SK-N-SH (cell line): ENCODE results near the gene TRIM28. TPM values are rescaled to one million over a fixed set of nuclear protein-coding genes. Genes with fewer than 3 reads are reported as not detected.

Source experiments
- CTCF ChIA-PET: fragments of 300-600, 350-600 bp; formaldehyde crosslinking; extraction: SDS; loops from one replicate; lab custom pipeline; 2021; lab: Yijun Ruan, JAX
- POLR2A ChIA-PET: fragments of 350-600 bp; sonication (Branson Sonifier 250); formaldehyde crosslinking; extraction: SDS; loops from one replicate; lab custom pipeline; 2020; ENCODE audit warnings: antibody characterized with exemption, inconsistent platforms; lab: Yijun Ruan, JAX
- DNase-seq: peaks from one replicate; pipeline ENCODE4 v3.0.0; 2012
- H2AFZ ChIP-seq: fragments of 200-600 bp; sonication (generic); 2 replicates; pipeline ENCODE4 v1.8.1; 2016; ENCODE audit warnings: antibody characterized with exemption, mild to moderate bottlenecking, low read depth
- H3F3A ChIP-seq: fragments of 200-600 bp; sonication (generic); replicated peaks from 2 replicates; pipeline ENCODE3; 2016; ENCODE audit warnings: antibody characterized with exemption, mild to moderate bottlenecking; ENCODE audit not compliant: insufficient read depth
- H3K27ac ChIP-seq, 2 experiments: fragments of 200-500 bp in 1 of 2; fragments of 200-600 bp in 1 of 2; sonication (Bioruptor generic) in 1 of 2; sonication (generic), shearing (Covaris generic) in 1 of 2; 2 replicates each; pipeline versions ENCODE4 v1.5.1 to v1.6.1; 2014 to 2016; ENCODE audit warnings: low read depth in 2 of 2, inconsistent platforms in 1 of 2, low read length in 1 of 2, mild to moderate bottlenecking in 1 of 2, mixed read lengths in 1 of 2
- H3K27me3 ChIP-seq: fragments of 200-600 bp; sonication (generic), shearing (Covaris generic); 2 replicates; pipeline ENCODE4 v1.6.1; 2016; ENCODE audit warnings: mixed run types; ENCODE audit not compliant: insufficient read depth
- H3K36me3 ChIP-seq, 2 experiments: fragments of 200-500 bp in 1 of 2; fragments of 200-600 bp in 1 of 2; sonication (Bioruptor generic) in 1 of 2; sonication (generic) in 1 of 2; replicated peaks in 1 of 2; 2 replicates each; pipeline versions ENCODE3 to v1.5.1; 2014 to 2016; ENCODE audit warnings: low read length in 1 of 2, mild to moderate bottlenecking in 1 of 2; ENCODE audit not compliant: insufficient read depth in 2 of 2, control insufficient read depth in 1 of 2
- H3K4me1 ChIP-seq, 2 experiments: fragments of 200-500 bp in 1 of 2; fragments of 200-600 bp in 1 of 2; sonication (Bioruptor generic) in 1 of 2; sonication (generic), shearing (Covaris generic) in 1 of 2; 2 replicates each; pipeline versions ENCODE4 v1.5.1 to v1.6.1; 2014 to 2016; ENCODE audit warnings: low read depth in 1 of 2, low read length in 1 of 2, mixed run types in 1 of 2; ENCODE audit not compliant: insufficient read depth in 2 of 2, control insufficient read depth in 1 of 2
- H3K4me2 ChIP-seq: fragments of 200-600 bp; sonication (generic), shearing (Covaris generic); 2 replicates; pipeline ENCODE4 v1.6.1; 2017; ENCODE audit warnings: mixed run types
- H3K4me3 ChIP-seq, 2 experiments: fragments of 200-500 bp in 1 of 2; fragments of 200-600 bp in 1 of 2; sonication (Bioruptor generic) in 1 of 2; sonication (generic), shearing (Covaris generic) in 1 of 2; 2 replicates each; pipeline versions ENCODE4 v1.5.1 to v1.8.1; 2014 to 2016; ENCODE audit warnings: low read depth in 2 of 2, inconsistent platforms in 1 of 2, low read length in 1 of 2, mild to moderate bottlenecking in 1 of 2, mixed read lengths in 1 of 2, moderate library complexity in 1 of 2
- H3K79me2 ChIP-seq: fragments of 200-600 bp; sonication (generic); 2 replicates; pipeline ENCODE4 v1.8.1; 2017; ENCODE audit warnings: mild to moderate bottlenecking; ENCODE audit not compliant: insufficient read depth
- H3K9ac ChIP-seq: fragments of 200-600 bp; sonication (generic); 2 replicates; pipeline ENCODE4 v1.6.1; 2017; ENCODE audit warnings: mixed run types
- H3K9me2 ChIP-seq: fragments of 200-600 bp; sonication (generic); 2 replicates; pipeline ENCODE4 v1.6.1; 2017; ENCODE audit warnings: mixed run types
- H3K9me3 ChIP-seq: fragments of 200-600 bp; sonication (generic); 2 replicates; pipeline ENCODE4 v1.6.1; 2017; ENCODE audit warnings: mixed run types, mild to moderate bottlenecking, moderate library complexity
- H4K20me1 ChIP-seq: fragments of 200-600 bp; sonication (generic); 2 replicates; pipeline ENCODE4 v1.6.1; 2017; ENCODE audit warnings: mild to moderate bottlenecking, mixed run types; ENCODE audit not compliant: insufficient read depth
- CHD2 ChIP-seq: fragments of 150-350 bp; IDR thresholded peaks from 2 replicates; pipeline ENCODE4 v1.6.1; 2018; ENCODE audit warnings: low read length; ENCODE audit not compliant: partially characterized antibody
- ELF1 ChIP-seq: IDR thresholded peaks from 2 replicates; pipeline ENCODE4 v1.4.0; 2012
- EP300 ChIP-seq, 2 experiments: IDR thresholded peaks; 2 replicates each; pipeline versions ENCODE4 v1.4.0 to v1.6.1; 2012; ENCODE audit warnings: borderline replicate concordance in 1 of 2, low read depth in 1 of 2, low read length in 1 of 2
- EZH2phosphoT487 ChIP-seq: fragments of 200-600 bp; sonication (generic); IDR thresholded peaks from 2 replicates; pipeline ENCODE4 v1.6.1; 2017; ENCODE audit warnings: low read depth, mixed run types, mild to moderate bottlenecking, antibody characterized with exemption, moderate library complexity, borderline replicate concordance
- FOSL2 ChIP-seq: IDR thresholded peaks from 2 replicates; pipeline ENCODE4 v1.4.0; 2012; ENCODE audit warnings: low read depth, mild to moderate bottlenecking, moderate library complexity, borderline replicate concordance
- FOXJ3 ChIP-seq: sonication (generic); formaldehyde crosslinking; IDR thresholded peaks from 2 replicates; pipeline ENCODE4 v1.5.1; 2020; ENCODE audit warnings: mild to moderate bottlenecking, missing genetic modification reagents
- FOXM1 ChIP-seq: IDR thresholded peaks from 2 replicates; pipeline ENCODE4 v1.4.0; 2012; ENCODE audit warnings: low read depth, mild to moderate bottlenecking
- GABPA ChIP-seq: IDR thresholded peaks from 2 replicates; pipeline ENCODE4 v1.4.0; 2012; ENCODE audit warnings: low read depth, mild to moderate bottlenecking
- JUND ChIP-seq: IDR thresholded peaks from 2 replicates; pipeline ENCODE4 v1.4.0; 2012
- NRF1 ChIP-seq: IDR thresholded peaks from 2 replicates; pipeline ENCODE4 v1.6.1; 2012; ENCODE audit warnings: low read depth, mild to moderate bottlenecking, low read length
- POLR2AphosphoS5 ChIP-seq: IDR thresholded peaks from 2 replicates; pipeline ENCODE4 v1.6.1; 2012; ENCODE audit warnings: low read depth, low read length
- RAD21 ChIP-seq: IDR thresholded peaks from 2 replicates; pipeline ENCODE4 v1.6.1; 2012; ENCODE audit warnings: mild to moderate bottlenecking, low read length
- RCOR1 ChIP-seq: fragments of 150-350 bp; IDR thresholded peaks from 2 replicates; pipeline ENCODE4 v1.6.1; 2017; ENCODE audit warnings: antibody characterized with exemption, low read length
- RFX5 ChIP-seq: IDR thresholded peaks from 2 replicates; pipeline ENCODE4 v1.6.1; 2012; ENCODE audit warnings: mild to moderate bottlenecking, improper control_type of control experiment, low read length
- SMC3 ChIP-seq: IDR thresholded peaks from 2 replicates; pipeline ENCODE4 v1.6.1; 2012; ENCODE audit warnings: low read depth, low read length, improper control_type of control experiment
- TAF1 ChIP-seq: IDR thresholded peaks from 2 replicates; pipeline ENCODE4 v1.6.1; 2012; ENCODE audit warnings: low read depth, mild to moderate bottlenecking, low read length, moderate library complexity, borderline replicate concordance
- TCF12 ChIP-seq: IDR thresholded peaks from 2 replicates; pipeline ENCODE4 v1.4.0; 2012
- TEAD4 ChIP-seq: IDR thresholded peaks from 2 replicates; pipeline ENCODE4 v1.4.0; 2012; ENCODE audit warnings: mild to moderate bottlenecking, borderline replicate concordance; ENCODE audit not compliant: insufficient read depth
- YY1 ChIP-seq: IDR thresholded peaks from 2 replicates; pipeline ENCODE4 v1.4.0; 2012; ENCODE audit warnings: low read depth, mild to moderate bottlenecking
- WGBS: methylation state at CpG from one replicate; pipeline ENCODE4 v1.1.6; 2017; ENCODE audit warnings: low lambda C conversion rate; 5-methylcytosine and 5-hydroxymethylcytosine counted together
- polyA plus RNA-seq, 3 experiments: library from polyadenylated mRNA; depleted of rRNA; stranded (reverse); fragments of >200 nt; gene quantifications; 2 replicates each; pipeline ENCODE4 v1.2.3, GENCODE V29; 2012
- TF ChIP-seq, protein P1 (sequence below): IDR thresholded peaks from 2 replicates; pipeline ENCODE4 v1.4.0; 2012; ENCODE audit warnings: low read depth, borderline replicate concordance
- TF ChIP-seq, protein P2 (sequence below): fragments of 150-350 bp; IDR thresholded peaks from 2 replicates; pipeline ENCODE4 v1.6.1; 2017; ENCODE audit warnings: antibody characterized with exemption, low read length, low read depth, borderline replicate concordance
- TF ChIP-seq, protein P3 (sequence below): IDR thresholded peaks from 2 replicates; pipeline ENCODE4; 2012
- TF ChIP-seq, protein P4 (sequence below): IDR thresholded peaks from 2 replicates; pipeline ENCODE4 v1.4.0; 2012; ENCODE audit warnings: low read depth, borderline replicate concordance
- TF ChIP-seq, protein P5 (sequence below): fragments of 200-600 bp; sonication (generic); IDR thresholded peaks from 2 replicates; pipeline ENCODE4 v1.6.1; 2017; ENCODE audit warnings: antibody characterized with exemption, mild to moderate bottlenecking, moderate library complexity

The TRIM28 gene
- polyA plus RNA-seq, 1 of the 3 experiments (the other 2 are of a cell fraction), result 594 TPM

DNA sequence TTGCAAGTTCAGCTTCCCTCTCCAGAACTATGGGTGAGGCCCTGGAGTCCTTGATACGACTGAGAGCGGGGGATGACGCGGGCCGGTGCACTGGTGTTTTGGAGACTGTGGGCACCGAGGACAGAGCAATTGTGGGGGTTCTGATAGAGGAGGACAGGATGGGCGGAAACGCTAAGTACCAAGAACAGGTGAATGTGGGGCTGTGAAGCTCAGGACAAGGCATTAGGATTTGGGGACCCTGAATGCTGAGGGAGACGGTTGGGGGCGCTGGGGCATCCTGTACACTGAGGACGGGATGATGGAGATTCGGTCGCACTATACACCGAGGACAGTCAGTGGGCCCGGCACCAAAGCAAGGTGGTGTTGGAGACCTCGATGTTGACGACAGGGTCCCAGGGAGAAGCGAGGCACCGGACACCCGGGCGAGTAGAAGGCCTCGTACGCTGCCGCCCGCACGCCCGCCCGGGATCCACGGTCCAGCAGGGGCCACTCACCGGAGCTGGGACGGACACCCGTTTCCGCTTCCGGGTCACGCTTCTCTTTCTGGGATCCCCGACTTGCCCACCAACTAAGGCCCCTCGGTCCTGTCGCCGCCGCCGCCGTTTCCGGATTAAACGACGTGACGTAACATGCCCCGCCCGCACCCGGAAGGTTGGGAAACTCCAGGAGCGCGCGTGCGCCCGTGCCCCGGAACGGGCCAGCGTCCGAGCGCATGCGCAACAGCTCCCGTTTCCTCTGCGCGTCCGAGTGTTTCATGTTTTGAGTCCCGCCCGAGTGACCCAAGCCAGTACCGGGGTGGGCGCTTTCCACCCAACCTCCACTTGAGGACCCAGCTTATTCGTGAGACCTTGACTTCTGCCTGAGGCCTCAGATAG, 10.9 kb downstream of the TRIM28 start, which contains the start of gene CHMP2A:
Gene CHMP2A, minus strand, starts transcription at position 612 of the 875 bp plus-strand sequence. CDS start 893 bp downstream, outside the sequence.
- POLR2A ChIA-PET, result interaction anchor here (0.8 to 4.3 kb wide), 8 partner anchors 8 to 192 kb away, joined by 3 to 49 read pairs (median 8); partner anchors contain the start of genes TRIM28, ZBTB45, ZNF497 and ZNF584
- peaks cover 14% of the 10 kb centered on the region; the same call in 1 of the 2 replicates for H4K20me1 ChIP-seq
- peaks cover 17 to 41% of the 10 kb centered on the region in 2 experiments; a peak in 3 of 4 replicates for H3K4me1 ChIP-seq
- peak within 1 kb of the TSS; percentile 92 for H3K4me2 ChIP-seq
- CTCF ChIA-PET, result interaction anchor here (1.1 to 9.1 kb wide), 5 partner anchors 10 to 41 kb away, joined by 3 to 81 read pairs (median 9); partner anchors contain the start of genes TRIM28 and ZBTB45
- H3K79me2 ChIP-seq, result peaks cover 49% of the 10 kb centered on the region
- DNase-seq, result peak; percentile 96
- H3K27ac ChIP-seq, result peak within 1 kb of the TSS; percentile 90 to 98
- H3K27me3 ChIP-seq, result no peaks in the 10 kb centered on the region
- peak within 1 kb of the TSS; percentile 76 for H3K9ac ChIP-seq
- H2AFZ ChIP-seq, result no peak within 1 kb of the TSS
- H3K36me3 ChIP-seq, result peaks cover 33 to 48% of the 10 kb centered on the region in 2 experiments
- peaks cover 67% of the 10 kb centered on the region for H3F3A ChIP-seq
- no peaks in the 10 kb centered on the region for H3K9me3 ChIP-seq
- WGBS, result 3% methylated on average over 19 of the region's 69 CpGs
- no peaks in the 10 kb centered on the region for H3K9me2 ChIP-seq
- H3K4me3 ChIP-seq, result peak within 1 kb of the TSS; percentile 75 to 90
- TF ChIP-seq EP300 (IDR thresholded peaks at IDR 0.05; ENCODE audit: borderline replicate concordance in 1 of 2, low read depth in 1 of 2, low read length in 1 of 2) (peak in 1 of 2 experiments; percentile 27; a peak in 1 of 4 replicates), SMC3 (no peak), TCF12 (peak; percentile 29; the same call in 1 of the 2 replicates), RAD21 (no peak), RCOR1 (no peak; the same call in 1 of the 2 replicates), YY1 (peak; percentile 64; the same call in 1 of the 2 replicates), GABPA (peak; percentile 97), RFX5 (no peak), TEAD4 (0 out of 2 replicates have a peak, but pooled peaks have one; percentile 31), JUND (no peak), CHD2 (peak; percentile 96), FOSL2 (no peak; the same call in 1 of the 2 replicates), FOXM1 (no peak), NRF1 (peak; percentile 99), EZH2phosphoT487 (no peak), TAF1 (peak; percentile 43; the same call in 1 of the 2 replicates), FOXJ3 (no peak), ELF1 (peak; percentile 97), POLR2AphosphoS5 (peak; percentile 97)
- TF ChIP-seq, protein P1, sequence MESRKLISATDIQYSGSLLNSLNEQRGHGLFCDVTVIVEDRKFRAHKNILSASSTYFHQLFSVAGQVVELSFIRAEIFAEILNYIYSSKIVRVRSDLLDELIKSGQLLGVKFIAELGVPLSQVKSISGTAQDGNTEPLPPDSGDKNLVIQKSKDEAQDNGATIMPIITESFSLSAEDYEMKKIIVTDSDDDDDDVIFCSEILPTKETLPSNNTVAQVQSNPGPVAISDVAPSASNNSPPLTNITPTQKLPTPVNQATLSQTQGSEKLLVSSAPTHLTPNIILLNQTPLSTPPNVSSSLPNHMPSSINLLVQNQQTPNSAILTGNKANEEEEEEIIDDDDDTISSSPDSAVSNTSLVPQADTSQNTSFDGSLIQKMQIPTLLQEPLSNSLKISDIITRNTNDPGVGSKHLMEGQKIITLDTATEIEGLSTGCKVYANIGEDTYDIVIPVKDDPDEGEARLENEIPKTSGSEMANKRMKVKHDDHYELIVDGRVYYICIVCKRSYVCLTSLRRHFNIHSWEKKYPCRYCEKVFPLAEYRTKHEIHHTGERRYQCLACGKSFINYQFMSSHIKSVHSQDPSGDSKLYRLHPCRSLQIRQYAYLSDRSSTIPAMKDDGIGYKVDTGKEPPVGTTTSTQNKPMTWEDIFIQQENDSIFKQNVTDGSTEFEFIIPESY, result peak; percentile 85; the same call in 1 of the 2 replicates
- TF ChIP-seq, protein P2, sequence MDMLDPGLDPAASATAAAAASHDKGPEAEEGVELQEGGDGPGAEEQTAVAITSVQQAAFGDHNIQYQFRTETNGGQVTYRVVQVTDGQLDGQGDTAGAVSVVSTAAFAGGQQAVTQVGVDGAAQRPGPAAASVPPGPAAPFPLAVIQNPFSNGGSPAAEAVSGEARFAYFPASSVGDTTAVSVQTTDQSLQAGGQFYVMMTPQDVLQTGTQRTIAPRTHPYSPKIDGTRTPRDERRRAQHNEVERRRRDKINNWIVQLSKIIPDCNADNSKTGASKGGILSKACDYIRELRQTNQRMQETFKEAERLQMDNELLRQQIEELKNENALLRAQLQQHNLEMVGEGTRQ, result no peak
- TF ChIP-seq, protein P3, sequence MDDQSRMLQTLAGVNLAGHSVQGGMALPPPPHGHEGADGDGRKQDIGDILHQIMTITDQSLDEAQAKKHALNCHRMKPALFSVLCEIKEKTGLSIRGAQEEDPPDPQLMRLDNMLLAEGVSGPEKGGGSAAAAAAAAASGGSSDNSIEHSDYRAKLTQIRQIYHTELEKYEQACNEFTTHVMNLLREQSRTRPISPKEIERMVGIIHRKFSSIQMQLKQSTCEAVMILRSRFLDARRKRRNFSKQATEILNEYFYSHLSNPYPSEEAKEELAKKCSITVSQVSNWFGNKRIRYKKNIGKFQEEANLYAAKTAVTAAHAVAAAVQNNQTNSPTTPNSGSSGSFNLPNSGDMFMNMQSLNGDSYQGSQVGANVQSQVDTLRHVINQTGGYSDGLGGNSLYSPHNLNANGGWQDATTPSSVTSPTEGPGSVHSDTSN, result peak; percentile 90
- TF ChIP-seq, protein P4, sequence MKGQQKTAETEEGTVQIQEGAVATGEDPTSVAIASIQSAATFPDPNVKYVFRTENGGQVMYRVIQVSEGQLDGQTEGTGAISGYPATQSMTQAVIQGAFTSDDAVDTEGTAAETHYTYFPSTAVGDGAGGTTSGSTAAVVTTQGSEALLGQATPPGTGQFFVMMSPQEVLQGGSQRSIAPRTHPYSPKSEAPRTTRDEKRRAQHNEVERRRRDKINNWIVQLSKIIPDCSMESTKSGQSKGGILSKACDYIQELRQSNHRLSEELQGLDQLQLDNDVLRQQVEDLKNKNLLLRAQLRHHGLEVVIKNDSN, result peak; percentile 36; the same call in 1 of the 2 replicates
- TF ChIP-seq, protein P5, sequence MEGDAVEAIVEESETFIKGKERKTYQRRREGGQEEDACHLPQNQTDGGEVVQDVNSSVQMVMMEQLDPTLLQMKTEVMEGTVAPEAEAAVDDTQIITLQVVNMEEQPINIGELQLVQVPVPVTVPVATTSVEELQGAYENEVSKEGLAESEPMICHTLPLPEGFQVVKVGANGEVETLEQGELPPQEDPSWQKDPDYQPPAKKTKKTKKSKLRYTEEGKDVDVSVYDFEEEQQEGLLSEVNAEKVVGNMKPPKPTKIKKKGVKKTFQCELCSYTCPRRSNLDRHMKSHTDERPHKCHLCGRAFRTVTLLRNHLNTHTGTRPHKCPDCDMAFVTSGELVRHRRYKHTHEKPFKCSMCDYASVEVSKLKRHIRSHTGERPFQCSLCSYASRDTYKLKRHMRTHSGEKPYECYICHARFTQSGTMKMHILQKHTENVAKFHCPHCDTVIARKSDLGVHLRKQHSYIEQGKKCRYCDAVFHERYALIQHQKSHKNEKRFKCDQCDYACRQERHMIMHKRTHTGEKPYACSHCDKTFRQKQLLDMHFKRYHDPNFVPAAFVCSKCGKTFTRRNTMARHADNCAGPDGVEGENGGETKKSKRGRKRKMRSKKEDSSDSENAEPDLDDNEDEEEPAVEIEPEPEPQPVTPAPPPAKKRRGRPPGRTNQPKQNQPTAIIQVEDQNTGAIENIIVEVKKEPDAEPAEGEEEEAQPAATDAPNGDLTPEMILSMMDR, result no peak
